HL-60 (cell line): ENCODE data around the gene PRELP.

Experiments
- GABPA ChIP-seq: IDR thresholded peaks from 2 replicates; pipeline ENCODE4 v1.6.1; 2012; ENCODE audit warnings: low read depth
- POLR2AphosphoS5 ChIP-seq: IDR thresholded peaks from 2 replicates; pipeline ENCODE4 v1.6.1; 2012; ENCODE audit warnings: low read depth
- TF ChIP-seq, protein P1 (sequence below): IDR thresholded peaks from one replicate; pipeline ENCODE4 v1.5.1; 2011; ENCODE audit warnings: low read length, control low read depth, inconsistent platforms; ENCODE audit not compliant: insufficient read depth

DNA sequence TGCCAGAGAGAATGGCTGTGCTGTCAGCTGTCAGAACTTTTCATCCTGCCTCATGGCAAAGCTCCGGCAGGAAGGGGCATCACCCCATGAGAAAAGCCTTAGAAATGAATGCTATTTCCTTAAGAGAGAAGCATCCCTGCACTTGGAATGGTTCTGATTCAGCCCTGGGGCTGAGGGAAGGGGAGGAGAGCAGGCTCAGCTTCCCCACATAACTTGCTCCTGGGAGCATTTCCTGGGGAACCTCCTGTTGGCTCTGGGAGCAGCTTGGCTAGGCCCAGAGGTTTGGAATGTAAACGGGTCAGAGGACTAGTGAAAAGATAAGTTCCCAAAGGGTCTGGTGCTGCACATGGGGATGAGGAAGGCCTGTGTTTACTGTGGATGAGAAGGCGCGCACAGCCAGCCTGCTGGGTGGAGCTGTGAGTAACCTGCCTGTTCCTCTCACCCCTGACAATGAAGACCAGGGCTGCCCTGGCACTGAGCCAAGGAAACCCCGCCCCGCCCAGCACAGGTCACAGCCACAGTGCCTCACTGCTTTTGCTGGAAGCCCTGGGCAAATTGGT, 5.0 kb downstream of the PRELP start:
- TF ChIP-seq, protein P1, sequence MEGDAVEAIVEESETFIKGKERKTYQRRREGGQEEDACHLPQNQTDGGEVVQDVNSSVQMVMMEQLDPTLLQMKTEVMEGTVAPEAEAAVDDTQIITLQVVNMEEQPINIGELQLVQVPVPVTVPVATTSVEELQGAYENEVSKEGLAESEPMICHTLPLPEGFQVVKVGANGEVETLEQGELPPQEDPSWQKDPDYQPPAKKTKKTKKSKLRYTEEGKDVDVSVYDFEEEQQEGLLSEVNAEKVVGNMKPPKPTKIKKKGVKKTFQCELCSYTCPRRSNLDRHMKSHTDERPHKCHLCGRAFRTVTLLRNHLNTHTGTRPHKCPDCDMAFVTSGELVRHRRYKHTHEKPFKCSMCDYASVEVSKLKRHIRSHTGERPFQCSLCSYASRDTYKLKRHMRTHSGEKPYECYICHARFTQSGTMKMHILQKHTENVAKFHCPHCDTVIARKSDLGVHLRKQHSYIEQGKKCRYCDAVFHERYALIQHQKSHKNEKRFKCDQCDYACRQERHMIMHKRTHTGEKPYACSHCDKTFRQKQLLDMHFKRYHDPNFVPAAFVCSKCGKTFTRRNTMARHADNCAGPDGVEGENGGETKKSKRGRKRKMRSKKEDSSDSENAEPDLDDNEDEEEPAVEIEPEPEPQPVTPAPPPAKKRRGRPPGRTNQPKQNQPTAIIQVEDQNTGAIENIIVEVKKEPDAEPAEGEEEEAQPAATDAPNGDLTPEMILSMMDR, result no peak
- TF ChIP-seq GABPA (no peak), POLR2AphosphoS5 (no peak)
